GM12864 (cell line): ENCODE results near the gene KLHL40.

Experiments
- DNase-seq: peaks from one replicate; pipeline ENCODE4 v3.0.0-alpha.2; 2011; ENCODE audit warnings: low read depth
- H3K4me3 ChIP-seq: 2 replicates; pipeline ENCODE4 v1.5.1; 2011; ENCODE audit warnings: mild to moderate bottlenecking, low read depth, low read length, control low read depth
- TF ChIP-seq, protein P1 (sequence below): IDR thresholded peaks from 2 replicates; pipeline ENCODE4 v1.5.1; 2011; ENCODE audit warnings: low read depth, mild to moderate bottlenecking, moderate library complexity, low read length, control low read depth, inconsistent platforms; ENCODE audit errors: missing control alignments

Gene KLHL40

DNA sequence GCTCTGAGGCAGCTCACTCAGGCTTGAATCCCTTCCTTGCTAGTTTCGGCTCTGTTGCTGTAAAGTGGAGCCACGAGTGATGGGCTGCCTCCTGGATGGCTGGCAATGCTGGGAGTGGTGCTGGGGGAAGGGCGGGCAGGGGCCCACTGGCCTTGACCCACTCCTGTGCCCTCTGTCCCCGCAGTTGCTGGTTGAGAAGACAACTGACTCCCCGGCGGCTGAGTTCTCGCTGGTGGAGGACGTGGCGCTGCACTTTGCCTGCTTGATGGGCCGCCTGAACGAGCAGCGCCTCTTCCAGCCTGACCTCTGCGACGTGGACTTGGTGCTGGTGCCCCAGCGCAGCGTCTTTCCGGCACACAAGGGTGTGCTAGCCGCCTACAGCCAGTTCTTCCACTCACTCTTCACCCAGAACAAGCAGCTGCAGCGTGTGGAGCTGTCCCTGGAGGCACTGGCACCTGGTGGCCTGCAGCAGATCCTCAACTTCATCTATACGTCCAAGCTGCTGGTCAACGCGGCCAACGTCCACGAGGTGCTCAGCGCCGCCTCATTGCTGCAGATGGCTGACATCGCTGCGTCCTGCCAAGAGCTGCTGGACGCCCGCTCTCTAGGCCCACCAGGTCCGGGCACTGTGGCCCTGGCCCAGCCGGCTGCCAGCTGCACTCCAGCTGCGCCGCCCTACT lies 27.1 kb upstream of the KLHL40 start:
- no peak overlapping the region for H3K4me3 ChIP-seq
- DNase-seq: no peak
- TF ChIP-seq, protein P1, sequence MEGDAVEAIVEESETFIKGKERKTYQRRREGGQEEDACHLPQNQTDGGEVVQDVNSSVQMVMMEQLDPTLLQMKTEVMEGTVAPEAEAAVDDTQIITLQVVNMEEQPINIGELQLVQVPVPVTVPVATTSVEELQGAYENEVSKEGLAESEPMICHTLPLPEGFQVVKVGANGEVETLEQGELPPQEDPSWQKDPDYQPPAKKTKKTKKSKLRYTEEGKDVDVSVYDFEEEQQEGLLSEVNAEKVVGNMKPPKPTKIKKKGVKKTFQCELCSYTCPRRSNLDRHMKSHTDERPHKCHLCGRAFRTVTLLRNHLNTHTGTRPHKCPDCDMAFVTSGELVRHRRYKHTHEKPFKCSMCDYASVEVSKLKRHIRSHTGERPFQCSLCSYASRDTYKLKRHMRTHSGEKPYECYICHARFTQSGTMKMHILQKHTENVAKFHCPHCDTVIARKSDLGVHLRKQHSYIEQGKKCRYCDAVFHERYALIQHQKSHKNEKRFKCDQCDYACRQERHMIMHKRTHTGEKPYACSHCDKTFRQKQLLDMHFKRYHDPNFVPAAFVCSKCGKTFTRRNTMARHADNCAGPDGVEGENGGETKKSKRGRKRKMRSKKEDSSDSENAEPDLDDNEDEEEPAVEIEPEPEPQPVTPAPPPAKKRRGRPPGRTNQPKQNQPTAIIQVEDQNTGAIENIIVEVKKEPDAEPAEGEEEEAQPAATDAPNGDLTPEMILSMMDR: no peak

GRCh38 chr3:42658771-42659390 lies 26.5 kb upstream of the KLHL40 start:
- no peak for DNase-seq
- TF ChIP-seq, protein P1: no peak
- H3K4me3 ChIP-seq: no peak overlapping the region

GRCh38 chr3:42659451-42660130 lies 25.7 kb upstream of the KLHL40 start:
- no peak for DNase-seq
- TF ChIP-seq, protein P1: no peak
- H3K4me3 ChIP-seq: no peak overlapping the region

GRCh38 chr3:42660131-42660715 lies 25.1 kb upstream of the KLHL40 start:
- TF ChIP-seq, protein P1: no peak
- DNase-seq: no peak

DNA sequence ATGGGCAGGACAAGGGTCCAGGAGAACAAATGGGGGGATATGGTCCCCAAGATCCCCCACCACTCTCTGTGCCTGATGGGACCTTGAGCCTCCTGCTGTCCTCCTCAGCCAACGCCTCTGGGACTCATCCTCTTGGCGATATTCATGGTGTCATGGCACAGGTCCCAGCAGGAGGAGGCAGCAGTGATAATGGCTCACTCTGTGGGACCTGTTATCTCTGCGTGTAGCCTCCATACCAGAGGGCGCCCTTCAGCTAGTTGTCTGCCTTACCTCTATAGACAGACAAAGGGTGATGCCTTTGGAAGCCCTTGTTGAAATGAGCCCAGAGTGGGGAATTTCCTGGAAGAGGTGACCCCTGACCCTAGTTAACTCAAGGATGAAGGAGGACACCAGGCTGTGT lies 24.4 kb upstream of the KLHL40 start:
- DNase-seq: no peak
- TF ChIP-seq, protein P1: peak; percentile 12
- H3K4me3 ChIP-seq: no peak overlapping the region

More at GRCh38 chr3:42660131-42660715, 25.1 kb upstream of the KLHL40 start:
- no peak overlapping the region for H3K4me3 ChIP-seq

- no peak overlapping the region for H3K4me3 ChIP-seq
- no peak for DNase-seq
- TF ChIP-seq, protein P1: no peak
These were observed 23.7 kb upstream of the KLHL40 start for GRCh38 chr3:42661593-42662022.
